ENCODE measurements around the gene OR56A5. TPM values are rescaled to one million over a fixed set of nuclear protein-coding genes. Genes with fewer than 3 reads are reported as not detected.
A peak's percentile ranks its signal among the peaks of the same experiment; 100 is the strongest.
"Not testable (repeated sequence)": the region's sequence is repeated elsewhere in the genome, so short reads cannot be mapped to it uniquely, and the experiment has no call there.

OR56A5 gene
- total RNA-seq, 1 donor from 2014 or later, result not detected

GRCh38 chr11:5983443-5983842 is 15.1 kb upstream of the OR56A5 start:
- no peak for FAIRE-seq
- H3K27me3 ChIP-seq (ENCODE audit: control insufficient read depth, insufficient read depth, low read length), result no peaks in the 10 kb centered on the region
- TF ChIP-seq CTCF (IDR thresholded peaks at IDR 0.05; ENCODE audit: insufficient read depth, low read length, severe bottlenecking), result no peak
- no peak for DNase-seq (ENCODE audit: low read depth)
- H3K36me3 ChIP-seq (ENCODE audit: control insufficient read depth, insufficient read depth, low read length), result no peaks in the 10 kb centered on the region
- no peak overlapping the region for H3K4me3 ChIP-seq (ENCODE audit: low read depth, low read length)

DNA sequence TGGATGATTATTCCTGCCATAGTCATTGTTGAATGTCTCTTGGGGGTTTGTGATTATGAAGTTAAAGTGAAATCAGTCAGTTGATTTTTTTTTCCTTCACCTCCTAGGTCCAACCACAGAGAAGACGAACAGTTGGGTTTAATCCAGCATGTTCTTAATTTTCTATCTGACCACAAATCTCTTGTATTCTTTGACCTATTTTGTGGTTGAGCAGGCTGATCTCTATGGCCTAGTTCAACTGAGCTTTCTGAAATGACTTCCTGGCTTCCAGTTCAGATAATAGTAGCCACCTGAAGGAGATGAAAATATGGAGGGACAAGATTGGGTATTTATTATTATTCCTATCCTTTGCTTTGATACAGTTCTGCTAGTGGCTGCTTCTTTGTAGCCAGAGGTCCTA is 5.2 kb upstream of the OR56A5 start:
- Histone ChIP-seq H3K27me3 (ENCODE audit: control insufficient read depth, insufficient read depth, low read length) (no peaks in the 10 kb centered on the region), H3K4me3 (ENCODE audit: low read depth, low read length) (no peak overlapping the region), H3K36me3 (ENCODE audit: control insufficient read depth, insufficient read depth, low read length) (no peaks in the 10 kb centered on the region)
- TF ChIP-seq CTCF (IDR thresholded peaks at IDR 0.05; ENCODE audit: insufficient read depth, low read length, severe bottlenecking), result no peak
- DNase-seq (ENCODE audit: low read depth), result no peak
- no peak for FAIRE-seq

DNA sequence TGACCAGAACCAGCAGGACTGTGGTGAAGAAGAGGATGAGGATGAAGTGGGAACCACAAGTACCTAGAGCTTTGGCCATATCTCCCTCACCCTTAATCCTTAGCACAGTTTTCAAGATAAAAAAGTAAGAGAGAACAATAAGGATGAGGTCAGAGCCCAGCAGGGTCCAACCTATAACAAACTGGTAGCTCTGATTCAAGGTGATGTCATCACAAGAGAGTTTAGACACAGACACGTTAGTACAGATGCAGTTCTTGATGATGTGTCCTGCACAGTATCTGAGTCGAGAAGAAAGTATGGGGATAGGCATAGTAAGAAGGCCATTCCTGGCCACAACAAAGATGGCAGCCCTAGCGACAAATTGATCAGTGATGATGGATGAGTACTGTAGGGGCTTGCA is 586 bp downstream of the OR56A5 start:
- peak; percentile 68 for DNase-seq (ENCODE audit: low read depth)
- no peaks in the 10 kb centered on the region for H3K36me3 ChIP-seq (ENCODE audit: control insufficient read depth, insufficient read depth, low read length)
- FAIRE-seq, result no peak
- no peaks in the 10 kb centered on the region for H3K27me3 ChIP-seq (ENCODE audit: control insufficient read depth, insufficient read depth, low read length)
- no peak for TF ChIP-seq CTCF (IDR thresholded peaks at IDR 0.05; ENCODE audit: insufficient read depth, low read length, severe bottlenecking)
- no peak overlapping the region for H3K4me3 ChIP-seq (ENCODE audit: low read depth, low read length)

- TF ChIP-seq CTCF (IDR thresholded peaks at IDR 0.05; ENCODE audit: insufficient read depth, low read length, severe bottlenecking), result no peak
- no peaks in the 10 kb centered on the region for H3K27me3 ChIP-seq (ENCODE audit: control insufficient read depth, insufficient read depth, low read length)
- H3K36me3 ChIP-seq (ENCODE audit: control insufficient read depth, insufficient read depth, low read length), result no peaks in the 10 kb centered on the region
- no peak overlapping the region for H3K4me3 ChIP-seq (ENCODE audit: low read depth, low read length)
- FAIRE-seq, result no peak
- no peak for DNase-seq (ENCODE audit: low read depth)
Measured at GRCh38 chr11:5966958-5967357, 1.3 kb downstream of the OR56A5 start.

DNA sequence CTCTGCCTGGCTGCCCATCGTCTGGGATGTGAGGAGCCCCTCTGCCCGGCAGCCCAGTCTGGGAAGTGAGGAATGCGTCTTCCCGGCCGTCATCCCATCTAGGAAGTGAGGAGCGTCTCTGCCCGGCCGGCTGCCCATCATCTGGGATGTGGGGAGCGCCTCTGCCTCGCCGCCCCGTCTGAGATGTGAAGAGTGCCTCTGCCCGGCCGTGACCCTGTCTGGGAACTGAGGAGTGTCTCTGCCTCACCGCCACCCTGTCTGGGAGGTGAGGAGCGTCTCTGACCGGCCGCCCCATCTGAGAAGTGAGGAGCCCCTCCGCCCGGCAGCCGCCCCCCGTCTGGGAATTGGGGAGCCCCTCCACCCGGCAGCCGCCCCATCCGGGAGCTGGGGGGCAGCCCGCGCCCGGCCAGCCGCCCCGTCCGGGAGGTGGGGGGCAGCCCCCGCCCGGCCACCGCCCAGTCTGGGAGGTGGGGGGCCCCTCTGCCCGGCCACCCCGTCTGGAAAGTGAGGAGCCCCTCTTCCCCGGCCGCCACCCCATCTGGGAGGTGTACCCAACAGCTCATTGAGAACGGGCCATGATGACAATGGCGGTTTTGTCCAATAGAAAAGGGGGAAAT is 7.5 kb downstream of the OR56A5 start:
- not testable (repeated sequence) for FAIRE-seq; DNase-seq (ENCODE audit: low read depth)

GRCh38 chr11:5955586-5955985 is 12.7 kb downstream of the OR56A5 start:
- no peak for TF ChIP-seq CTCF (IDR thresholded peaks at IDR 0.05; ENCODE audit: insufficient read depth, low read length, severe bottlenecking)
- no peaks in the 10 kb centered on the region for H3K27me3 ChIP-seq (ENCODE audit: control insufficient read depth, insufficient read depth, low read length)
- H3K36me3 ChIP-seq (ENCODE audit: control insufficient read depth, insufficient read depth, low read length), result no peaks in the 10 kb centered on the region
- no peak overlapping the region for H3K4me3 ChIP-seq (ENCODE audit: low read depth, low read length)
- FAIRE-seq, result no peak
- DNase-seq (ENCODE audit: low read depth), result no peak

More for the DNA sequence above, 7.5 kb downstream of the OR56A5 start:
- not testable (repeated sequence) for H3K4me3 ChIP-seq (ENCODE audit: low read depth, low read length); H3K27me3 ChIP-seq (ENCODE audit: control insufficient read depth, insufficient read depth, low read length); H3K36me3 ChIP-seq (ENCODE audit: control insufficient read depth, insufficient read depth, low read length)

Data from bronchial epithelial cell (primary cell).